Subcutaneous adipose tissue (tissue), 4 donors: ENCODE data around the gene RNFT2. TPM values are rescaled to one million over a fixed set of nuclear protein-coding genes. Genes with fewer than 3 reads are reported as not detected.

Experiments
- total RNA-seq, 4 donors: library from RNA; depleted of rRNA; stranded (reverse); fragments of >200 nt; gene quantifications; one replicate each; pipeline ENCODE4 v1.1.0, GENCODE V29; 2016
- TF ChIP-seq, protein P1 (sequence below): fragments of 450-650 bp; IDR thresholded peaks from one replicate; pipeline ENCODE4 v1.5.1; 2016; ENCODE audit warnings: low read depth, mild to moderate bottlenecking, control low read depth, antibody characterized with exemption, moderate library complexity

The RNFT2 gene
- total RNA-seq, 4 donors from 2014 or later: 0.49 to 2.6 (median 1.2) TPM

DNA sequence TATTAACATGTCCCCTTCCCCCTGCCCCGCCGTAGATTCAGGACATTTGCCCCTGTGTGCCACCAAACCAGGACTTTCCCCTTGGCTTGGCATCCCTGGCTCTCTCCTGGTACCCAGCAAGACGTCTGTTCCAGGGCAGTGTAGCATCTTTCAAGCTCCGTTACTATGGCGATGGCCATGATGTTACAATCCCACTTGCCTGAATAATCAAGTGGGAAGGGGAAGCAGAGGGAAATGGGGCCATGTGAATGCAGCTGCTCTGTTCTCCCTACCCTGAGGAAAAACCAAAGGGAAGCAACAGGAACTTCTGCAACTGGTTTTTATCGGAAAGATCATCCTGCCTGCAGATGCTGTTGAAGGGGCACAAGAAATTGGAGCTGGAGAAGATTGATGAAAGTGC lies 114.2 kb downstream of the RNFT2 start:
- TF ChIP-seq, protein P1, sequence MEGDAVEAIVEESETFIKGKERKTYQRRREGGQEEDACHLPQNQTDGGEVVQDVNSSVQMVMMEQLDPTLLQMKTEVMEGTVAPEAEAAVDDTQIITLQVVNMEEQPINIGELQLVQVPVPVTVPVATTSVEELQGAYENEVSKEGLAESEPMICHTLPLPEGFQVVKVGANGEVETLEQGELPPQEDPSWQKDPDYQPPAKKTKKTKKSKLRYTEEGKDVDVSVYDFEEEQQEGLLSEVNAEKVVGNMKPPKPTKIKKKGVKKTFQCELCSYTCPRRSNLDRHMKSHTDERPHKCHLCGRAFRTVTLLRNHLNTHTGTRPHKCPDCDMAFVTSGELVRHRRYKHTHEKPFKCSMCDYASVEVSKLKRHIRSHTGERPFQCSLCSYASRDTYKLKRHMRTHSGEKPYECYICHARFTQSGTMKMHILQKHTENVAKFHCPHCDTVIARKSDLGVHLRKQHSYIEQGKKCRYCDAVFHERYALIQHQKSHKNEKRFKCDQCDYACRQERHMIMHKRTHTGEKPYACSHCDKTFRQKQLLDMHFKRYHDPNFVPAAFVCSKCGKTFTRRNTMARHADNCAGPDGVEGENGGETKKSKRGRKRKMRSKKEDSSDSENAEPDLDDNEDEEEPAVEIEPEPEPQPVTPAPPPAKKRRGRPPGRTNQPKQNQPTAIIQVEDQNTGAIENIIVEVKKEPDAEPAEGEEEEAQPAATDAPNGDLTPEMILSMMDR: no peak

DNA sequence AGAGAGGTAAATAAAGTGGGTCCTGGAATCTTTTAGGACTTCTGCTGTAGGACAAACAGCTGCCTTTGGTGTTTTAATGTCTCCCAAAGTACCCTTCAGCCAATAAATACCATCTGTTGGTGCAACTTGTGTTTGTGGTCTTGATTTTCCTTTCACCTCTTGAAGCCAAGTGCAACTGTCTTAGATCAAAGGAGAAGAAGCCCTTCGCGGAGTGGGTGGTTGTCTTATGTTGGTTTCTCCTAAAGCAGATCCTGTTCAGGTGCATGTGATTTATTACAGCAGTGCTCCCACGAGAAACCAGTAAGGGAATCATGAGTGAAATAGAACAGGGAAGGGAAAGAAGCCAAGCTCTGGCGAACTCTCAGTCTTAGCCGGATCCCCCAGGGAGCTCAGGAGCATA lies 115.4 kb downstream of the RNFT2 start:
- TF ChIP-seq, protein P1: no peak

DNA sequence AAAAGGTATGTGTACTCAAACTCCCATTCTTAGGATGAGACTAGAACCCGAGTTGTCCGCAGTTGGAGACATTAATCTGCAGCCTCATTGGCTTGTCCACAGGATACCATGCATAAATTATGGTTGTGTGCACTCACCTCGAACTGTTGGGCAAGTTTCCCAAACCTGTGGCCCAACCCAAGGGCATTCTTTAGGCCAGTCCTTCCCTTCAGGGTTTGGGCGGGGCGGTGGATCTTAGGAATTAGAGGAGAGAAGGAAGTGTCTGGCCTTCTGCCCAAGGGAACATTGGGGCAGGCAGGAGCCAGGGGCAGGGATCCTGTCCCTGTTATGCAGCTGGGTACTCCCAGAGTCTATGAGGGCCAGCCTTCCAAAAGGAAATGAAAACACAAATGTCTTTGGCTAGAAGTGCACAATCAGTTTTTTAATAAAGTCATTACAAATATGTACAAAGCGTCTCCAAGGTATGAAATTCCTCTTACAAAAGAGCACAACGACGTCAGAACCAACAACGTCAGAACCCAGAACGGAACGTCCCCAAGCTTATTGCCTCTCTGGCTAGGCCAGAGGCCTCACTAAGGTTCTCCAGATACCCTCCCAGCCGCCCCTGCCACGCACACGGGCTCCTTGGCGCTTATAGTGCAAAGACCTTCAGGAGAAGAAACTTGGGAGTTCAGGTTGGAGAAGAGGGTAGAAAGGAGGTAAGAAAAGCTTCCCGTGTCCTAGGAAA lies 117.8 kb downstream of the RNFT2 start:
- TF ChIP-seq, protein P1: no peak

DNA sequence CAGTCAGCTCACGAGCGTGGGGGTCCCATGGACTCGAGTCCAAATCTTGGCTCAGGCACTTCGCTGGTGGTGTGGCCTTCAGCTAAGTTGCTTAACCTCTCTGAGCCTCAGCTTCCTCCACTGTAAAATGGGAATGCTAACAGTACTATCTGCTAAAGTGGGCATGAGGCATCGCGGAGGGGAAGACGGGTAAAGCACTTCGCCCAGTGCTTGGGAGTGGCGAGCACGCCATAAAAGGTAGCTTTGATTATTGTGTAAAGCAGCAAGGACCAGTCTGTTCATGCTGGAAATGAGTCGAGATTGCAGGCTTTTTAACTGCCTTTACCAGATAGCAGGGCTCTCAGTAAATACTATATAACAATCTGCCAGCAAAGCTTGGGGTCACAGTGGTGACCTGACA lies 118.6 kb downstream of the RNFT2 start:
- TF ChIP-seq, protein P1: no peak

DNA sequence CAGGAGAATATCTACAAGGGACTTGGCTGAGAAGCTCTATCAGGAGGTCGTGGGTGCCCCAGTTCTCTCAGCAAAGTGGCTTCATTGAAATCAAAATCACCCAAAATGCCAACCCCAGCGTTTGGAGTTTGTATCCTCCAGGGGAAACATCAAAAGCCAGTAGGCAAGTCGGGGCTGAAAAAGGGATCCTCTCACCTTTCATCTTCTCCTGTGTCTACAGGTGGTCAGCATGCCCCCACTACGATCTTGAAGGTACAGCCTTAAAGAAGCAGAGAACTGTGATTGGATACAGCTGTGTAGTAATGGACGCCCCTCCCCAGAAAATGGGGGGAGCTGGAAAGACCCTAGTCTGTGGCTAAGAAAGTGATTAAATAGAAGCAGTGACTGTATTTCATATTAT lies 121.0 kb downstream of the RNFT2 start:
- TF ChIP-seq, protein P1: no peak

DNA sequence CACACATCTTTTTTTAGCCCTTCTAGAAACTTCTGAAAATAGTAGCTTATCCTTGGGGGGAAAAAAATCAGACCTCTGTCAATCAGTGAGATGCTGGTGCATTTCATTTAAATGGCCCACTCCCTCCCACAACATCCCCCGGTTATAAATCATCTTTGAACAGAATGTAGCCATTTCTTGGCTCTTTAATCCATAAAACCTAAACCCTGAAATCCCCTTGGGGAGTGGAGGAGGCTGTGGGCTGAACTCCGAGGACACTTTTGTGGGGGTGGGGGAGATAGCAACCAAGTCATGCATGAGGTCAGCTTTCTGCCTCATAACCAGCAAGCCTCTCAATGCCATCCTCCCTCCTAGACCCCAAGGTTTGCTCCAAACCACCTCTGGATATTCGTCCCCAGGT lies 122.1 kb downstream of the RNFT2 start:
- TF ChIP-seq, protein P1: no peak

DNA sequence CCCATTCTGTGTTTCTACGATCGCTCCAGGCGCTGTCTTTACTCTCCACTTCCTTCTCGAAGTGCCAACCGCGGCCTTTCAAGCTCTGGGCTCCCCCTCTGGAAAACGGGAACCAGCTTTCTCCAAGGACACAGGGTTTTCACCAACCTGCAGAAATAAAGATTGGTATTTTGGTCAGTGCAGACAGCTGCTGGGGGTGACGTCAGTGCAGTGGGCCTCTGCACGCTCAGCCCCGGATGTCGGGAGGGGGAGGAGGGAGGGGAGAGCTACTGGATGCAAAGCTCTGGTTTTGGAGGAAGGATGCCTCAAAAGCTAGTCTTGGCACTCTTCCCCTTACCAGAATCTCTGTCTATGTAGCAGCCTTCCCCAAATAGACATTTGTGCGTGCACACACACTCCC lies 123.2 kb downstream of the RNFT2 start:
- TF ChIP-seq, protein P1: no peak
